ENCODE measurements around the gene TECR. TPM values are rescaled to one million over a fixed set of nuclear protein-coding genes. Genes with fewer than 3 reads are reported as not detected.
"Not testable (repeated sequence)": the region's sequence is repeated elsewhere in the genome, so short reads cannot be mapped to it uniquely, and the experiment has no call there.

TECR gene
- total RNA-seq, 1 donor from 2014 or later, result 20.0 TPM

DNA sequence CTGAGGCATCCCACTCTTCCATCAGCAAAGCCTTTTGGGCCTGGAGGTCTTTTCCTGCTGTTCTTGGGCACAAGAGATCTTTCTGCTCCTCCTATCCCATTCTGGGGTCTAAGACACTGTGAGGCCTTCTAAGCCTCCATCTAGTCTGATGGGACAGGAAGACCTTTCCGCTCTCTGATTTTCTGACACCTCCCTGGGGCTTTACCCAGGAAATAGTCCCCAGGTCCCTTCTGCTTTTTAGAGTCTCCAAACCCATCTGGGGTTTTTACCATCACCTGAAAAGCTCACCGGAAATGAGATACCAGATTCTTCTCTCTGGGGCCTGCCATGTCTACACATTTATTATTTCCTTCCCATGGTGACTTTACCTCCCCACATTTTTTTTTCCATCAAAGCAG, 74.6 kb downstream of the TECR start:
- DNase-seq (ENCODE audit: low read depth) (no peak), FAIRE-seq (no peak)
- no peaks in the 10 kb centered on the region for H3K27me3 ChIP-seq (ENCODE audit: control insufficient read depth, insufficient read depth, low read length)
- TF ChIP-seq, protein P1, sequence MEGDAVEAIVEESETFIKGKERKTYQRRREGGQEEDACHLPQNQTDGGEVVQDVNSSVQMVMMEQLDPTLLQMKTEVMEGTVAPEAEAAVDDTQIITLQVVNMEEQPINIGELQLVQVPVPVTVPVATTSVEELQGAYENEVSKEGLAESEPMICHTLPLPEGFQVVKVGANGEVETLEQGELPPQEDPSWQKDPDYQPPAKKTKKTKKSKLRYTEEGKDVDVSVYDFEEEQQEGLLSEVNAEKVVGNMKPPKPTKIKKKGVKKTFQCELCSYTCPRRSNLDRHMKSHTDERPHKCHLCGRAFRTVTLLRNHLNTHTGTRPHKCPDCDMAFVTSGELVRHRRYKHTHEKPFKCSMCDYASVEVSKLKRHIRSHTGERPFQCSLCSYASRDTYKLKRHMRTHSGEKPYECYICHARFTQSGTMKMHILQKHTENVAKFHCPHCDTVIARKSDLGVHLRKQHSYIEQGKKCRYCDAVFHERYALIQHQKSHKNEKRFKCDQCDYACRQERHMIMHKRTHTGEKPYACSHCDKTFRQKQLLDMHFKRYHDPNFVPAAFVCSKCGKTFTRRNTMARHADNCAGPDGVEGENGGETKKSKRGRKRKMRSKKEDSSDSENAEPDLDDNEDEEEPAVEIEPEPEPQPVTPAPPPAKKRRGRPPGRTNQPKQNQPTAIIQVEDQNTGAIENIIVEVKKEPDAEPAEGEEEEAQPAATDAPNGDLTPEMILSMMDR (IDR thresholded peaks at IDR 0.05; ENCODE audit: insufficient read depth, low read length, severe bottlenecking), result no peak
- no peak overlapping the region for H3K4me3 ChIP-seq (ENCODE audit: low read depth, low read length)
- H3K36me3 ChIP-seq (ENCODE audit: control insufficient read depth, insufficient read depth, low read length), result no peaks in the 10 kb centered on the region

DNA sequence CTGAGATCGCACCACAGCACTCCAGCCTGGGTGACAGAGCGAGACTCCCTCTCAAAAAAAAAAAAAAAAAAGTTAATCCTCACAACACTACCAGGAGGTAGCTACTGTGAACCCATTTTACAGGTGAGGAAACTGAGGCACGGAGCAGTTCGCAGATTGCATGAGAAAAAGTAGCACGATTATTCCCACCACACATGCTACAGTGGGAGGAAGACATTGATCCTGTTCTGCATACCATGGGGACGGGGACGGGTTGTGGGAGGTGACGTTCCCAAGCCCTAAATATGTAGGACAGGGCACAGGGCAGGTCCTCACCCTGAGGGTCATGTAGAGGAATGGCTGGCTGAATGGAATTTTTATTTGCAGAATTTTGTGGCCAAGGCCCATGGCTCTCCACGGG, 77.2 kb downstream of the TECR start:
- Histone ChIP-seq H3K4me3 (ENCODE audit: low read depth, low read length) (no peak overlapping the region), H3K36me3 (ENCODE audit: control insufficient read depth, insufficient read depth, low read length) (no peaks in the 10 kb centered on the region), H3K27me3 (ENCODE audit: control insufficient read depth, insufficient read depth, low read length) (no peaks in the 10 kb centered on the region)
- TF ChIP-seq, protein P1 (IDR thresholded peaks at IDR 0.05; ENCODE audit: insufficient read depth, low read length, severe bottlenecking), result no peak
- DNase-seq (ENCODE audit: low read depth) (no peak), FAIRE-seq (no peak)

DNA sequence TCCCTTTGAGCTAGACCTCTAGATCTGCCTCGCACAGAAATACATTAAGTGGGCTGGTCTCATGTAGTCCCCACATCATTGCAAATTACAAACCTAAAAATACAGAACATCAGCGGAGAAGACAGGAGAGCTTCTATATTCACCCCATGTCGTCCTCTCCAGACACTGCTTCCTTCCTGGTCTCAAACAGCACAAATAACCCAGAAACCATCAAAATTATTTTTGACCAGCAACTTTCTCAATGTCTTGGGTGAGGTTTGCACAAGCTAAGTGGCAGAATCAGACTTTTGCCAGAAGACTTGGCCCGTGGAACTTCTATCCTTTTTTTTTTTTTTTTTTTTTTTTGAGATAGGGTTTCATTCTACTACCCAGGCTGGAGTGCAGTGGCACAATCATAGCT, 81.7 kb downstream of the TECR start:
- H3K27me3 ChIP-seq (ENCODE audit: control insufficient read depth, insufficient read depth, low read length), result no peaks in the 10 kb centered on the region
- no peak overlapping the region for H3K4me3 ChIP-seq (ENCODE audit: low read depth, low read length)
- FAIRE-seq (no peak), DNase-seq (ENCODE audit: low read depth) (no peak)
- H3K36me3 ChIP-seq (ENCODE audit: control insufficient read depth, insufficient read depth, low read length), result no peaks in the 10 kb centered on the region
- TF ChIP-seq, protein P1 (IDR thresholded peaks at IDR 0.05; ENCODE audit: insufficient read depth, low read length, severe bottlenecking), result no peak

DNA sequence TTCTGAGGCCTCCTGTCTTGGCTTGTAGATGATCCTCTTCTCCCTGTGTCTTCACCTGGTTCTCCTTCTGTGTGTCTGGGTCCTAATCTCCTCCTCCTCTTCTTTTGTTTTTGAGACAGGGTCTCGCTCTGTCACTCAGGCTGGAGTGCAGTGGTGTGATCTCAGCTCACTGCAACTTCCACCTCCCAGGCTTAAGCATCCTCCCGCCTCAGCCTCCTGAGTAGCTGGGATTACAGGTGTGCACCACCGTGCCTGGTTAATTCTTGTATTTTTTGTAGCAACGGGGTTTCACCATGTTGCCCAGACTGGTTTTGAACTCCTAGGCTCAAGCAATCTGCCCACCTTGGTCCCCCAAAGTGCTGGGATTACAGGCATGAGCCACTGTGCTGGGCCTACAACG, 82.8 kb downstream of the TECR start:
- not testable (repeated sequence) for H3K27me3 ChIP-seq (ENCODE audit: control insufficient read depth, insufficient read depth, low read length); DNase-seq (ENCODE audit: low read depth); FAIRE-seq; H3K36me3 ChIP-seq (ENCODE audit: control insufficient read depth, insufficient read depth, low read length); H3K4me3 ChIP-seq (ENCODE audit: low read depth, low read length)

DNA sequence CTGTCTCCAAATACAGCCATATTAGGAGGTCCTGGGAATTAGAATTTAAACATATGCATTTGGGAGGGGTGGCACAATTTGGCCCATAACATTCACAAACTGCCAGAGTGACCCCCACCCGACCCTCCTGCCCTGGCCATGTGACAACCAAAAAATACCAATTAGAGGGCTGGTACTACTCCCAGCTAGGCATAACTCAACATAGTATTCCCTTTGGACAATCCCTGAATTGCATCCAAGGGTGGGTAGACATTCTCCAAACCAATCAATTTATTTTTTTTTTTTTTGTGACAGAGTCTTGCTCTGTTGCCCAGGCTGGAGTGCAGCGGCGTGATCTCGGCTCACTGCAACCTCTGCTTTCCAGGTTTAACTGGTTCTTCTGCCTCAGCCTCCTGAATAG, 83.3 kb downstream of the TECR start:
- Histone ChIP-seq H3K27me3 (ENCODE audit: control insufficient read depth, insufficient read depth, low read length) (no peaks in the 10 kb centered on the region), H3K4me3 (ENCODE audit: low read depth, low read length) (no peak overlapping the region), H3K36me3 (ENCODE audit: control insufficient read depth, insufficient read depth, low read length) (no peaks in the 10 kb centered on the region)
- no peak for DNase-seq (ENCODE audit: low read depth)
- no peak for FAIRE-seq
- TF ChIP-seq, protein P1 (IDR thresholded peaks at IDR 0.05; ENCODE audit: insufficient read depth, low read length, severe bottlenecking), result no peak

DNA sequence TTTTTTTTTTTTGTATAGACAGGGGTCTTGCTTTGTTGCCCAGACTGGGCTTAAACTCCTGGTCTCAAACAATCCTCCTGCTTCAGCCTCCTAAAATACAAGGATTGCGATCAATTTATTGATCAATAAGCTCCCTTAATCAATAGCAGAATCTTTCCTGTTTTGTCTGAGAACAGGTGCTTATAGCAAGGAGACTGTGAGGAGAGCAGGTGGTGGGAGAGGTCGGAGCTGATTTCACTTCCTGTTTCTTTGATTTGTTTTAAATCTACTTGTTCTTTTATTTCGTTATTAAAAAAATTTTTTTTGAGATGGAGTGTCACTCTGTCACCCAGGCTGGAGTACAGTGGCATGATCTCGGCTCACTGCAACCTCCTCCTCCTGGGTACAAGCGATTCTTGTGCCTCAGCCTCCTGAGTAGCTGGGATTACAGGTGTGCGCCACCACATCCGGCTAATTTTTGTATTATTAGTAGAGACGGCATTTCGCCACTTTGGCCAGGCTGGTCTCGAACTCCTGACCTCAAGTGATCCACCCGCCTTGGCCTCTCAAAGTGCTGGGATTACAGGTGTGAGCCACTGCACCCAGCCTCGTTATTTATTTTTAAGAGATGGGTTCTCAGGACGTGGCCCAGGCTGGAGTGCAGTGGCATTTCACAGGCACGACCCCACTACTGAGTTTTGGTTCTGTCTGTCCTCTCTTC, 84.2 kb downstream of the TECR start:
- H3K4me3 ChIP-seq (ENCODE audit: low read depth, low read length); H3K27me3 ChIP-seq (ENCODE audit: control insufficient read depth, insufficient read depth, low read length); FAIRE-seq: not testable (repeated sequence)

DNA sequence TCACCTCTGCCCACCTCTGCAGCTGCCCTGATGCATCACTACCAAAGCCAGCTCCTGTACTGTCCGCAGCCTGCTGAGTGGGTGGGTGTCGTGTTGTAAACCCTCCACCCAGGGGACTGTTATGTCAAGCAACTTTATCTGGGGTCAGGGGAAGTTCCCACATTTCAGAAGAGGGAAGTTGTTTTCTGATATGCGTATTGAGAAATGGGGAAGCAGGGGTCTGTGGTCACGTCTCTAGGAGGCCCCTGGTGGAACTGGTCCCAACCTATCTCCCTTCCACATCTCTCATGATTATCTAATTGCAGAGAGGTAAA, 84.7 kb downstream of the TECR start:
- Histone ChIP-seq H3K36me3 (ENCODE audit: control insufficient read depth, insufficient read depth, low read length) (no peaks in the 10 kb centered on the region), H3K27me3 (ENCODE audit: control insufficient read depth, insufficient read depth, low read length) (no peaks in the 10 kb centered on the region), H3K4me3 (ENCODE audit: low read depth, low read length) (no peak overlapping the region)
- no peak for FAIRE-seq
- DNase-seq (ENCODE audit: low read depth), result no peak
- TF ChIP-seq, protein P1 (IDR thresholded peaks at IDR 0.05; ENCODE audit: insufficient read depth, low read length, severe bottlenecking), result no peak

More for the DNA sequence above, 84.2 kb downstream of the TECR start:
- not testable (repeated sequence) for DNase-seq (ENCODE audit: low read depth); H3K36me3 ChIP-seq (ENCODE audit: control insufficient read depth, insufficient read depth, low read length)

All from bronchial epithelial cell (primary cell).